ENCODE measurements around the gene C22orf15. TPM values are rescaled to one million over a fixed set of nuclear protein-coding genes. Genes with fewer than 3 reads are reported as not detected.

C22orf15 gene
- total RNA-seq, 2 donors from 2014 or later = not detected

GRCh38 chr22:23749841-23750301 is 12.9 kb upstream of the C22orf15 start:
- intact Hi-C loops (cut with DNase I) = no loop called here
- DNase-seq = no peak
- peak; percentile 25 to 29 for ATAC-seq

DNA sequence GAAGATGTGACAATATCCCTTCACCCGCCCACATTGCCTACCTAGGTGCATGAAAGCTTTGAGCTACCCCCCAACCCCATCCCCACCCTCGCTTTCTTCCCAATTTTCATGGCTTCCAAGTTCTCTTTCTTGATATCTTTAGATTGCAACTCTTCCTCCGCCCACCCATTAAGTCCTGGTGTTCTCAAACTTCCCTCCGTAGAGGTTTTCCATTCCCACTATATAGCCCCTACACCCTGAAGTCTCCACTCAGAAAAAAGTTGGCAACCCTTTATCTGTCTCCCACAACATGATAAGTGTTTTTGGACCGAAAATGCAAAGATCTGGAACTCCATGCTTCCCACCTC is 12.4 kb upstream of the C22orf15 start:
- DNase-seq (no peak), ATAC-seq (peak in 1 of 2 donors; percentile 1)
- intact Hi-C loops (cut with DNase I) = no loop called here

DNA sequence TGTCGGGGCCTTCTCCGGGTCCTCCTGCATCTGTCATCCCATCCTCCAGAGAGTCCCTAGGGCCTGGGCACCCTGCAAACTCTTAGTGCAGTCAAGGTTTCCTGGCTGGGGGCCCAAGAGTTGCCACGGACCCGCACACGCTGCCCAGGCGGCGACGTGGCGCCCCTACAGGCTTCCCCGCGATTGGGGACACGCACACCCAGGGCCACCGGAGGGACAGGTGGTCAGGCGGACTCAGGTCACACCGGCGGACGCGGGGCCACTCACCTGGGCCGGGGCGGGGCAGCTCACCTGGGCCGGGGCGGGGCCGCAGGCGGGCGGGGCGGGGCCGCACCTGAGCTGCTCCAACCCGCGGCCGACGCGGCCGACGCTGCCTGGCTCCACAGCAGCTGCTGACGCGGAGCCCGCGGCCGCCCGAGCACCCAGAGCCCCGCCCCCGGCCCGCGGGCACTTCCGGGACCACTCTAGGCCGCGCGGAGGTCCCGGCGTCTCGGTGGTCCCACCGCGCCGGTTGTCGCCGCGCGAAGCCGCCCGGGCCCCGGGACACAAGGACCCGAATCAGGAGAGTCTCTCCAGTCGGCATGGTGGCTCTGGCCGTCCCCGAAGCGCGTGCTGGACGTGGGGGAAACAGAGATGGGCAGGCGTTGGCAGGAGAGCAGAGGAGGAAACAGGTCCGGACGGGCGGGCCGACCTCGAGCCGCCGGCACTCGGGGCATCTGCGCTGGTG is 11.9 kb upstream of the C22orf15 start, which contains the start of gene ZNF70:
TSS of gene ZNF70 (minus strand) at position 399 of the 727 bp plus-strand sequence. CDS start 5,972 bp downstream, outside the sequence.
- intact Hi-C loops (cut with DNase I) = no loop called here
- peak; percentile 95 to 97 for ATAC-seq
- DNase-seq = peak; percentile 91

- intact Hi-C loops (cut with DNase I) = no loop called here
- DNase-seq (no peak), ATAC-seq (peak; percentile 20 to 44)
Measured at GRCh38 chr22:23751441-23751996, 11.3 kb upstream of the C22orf15 start.

DNA sequence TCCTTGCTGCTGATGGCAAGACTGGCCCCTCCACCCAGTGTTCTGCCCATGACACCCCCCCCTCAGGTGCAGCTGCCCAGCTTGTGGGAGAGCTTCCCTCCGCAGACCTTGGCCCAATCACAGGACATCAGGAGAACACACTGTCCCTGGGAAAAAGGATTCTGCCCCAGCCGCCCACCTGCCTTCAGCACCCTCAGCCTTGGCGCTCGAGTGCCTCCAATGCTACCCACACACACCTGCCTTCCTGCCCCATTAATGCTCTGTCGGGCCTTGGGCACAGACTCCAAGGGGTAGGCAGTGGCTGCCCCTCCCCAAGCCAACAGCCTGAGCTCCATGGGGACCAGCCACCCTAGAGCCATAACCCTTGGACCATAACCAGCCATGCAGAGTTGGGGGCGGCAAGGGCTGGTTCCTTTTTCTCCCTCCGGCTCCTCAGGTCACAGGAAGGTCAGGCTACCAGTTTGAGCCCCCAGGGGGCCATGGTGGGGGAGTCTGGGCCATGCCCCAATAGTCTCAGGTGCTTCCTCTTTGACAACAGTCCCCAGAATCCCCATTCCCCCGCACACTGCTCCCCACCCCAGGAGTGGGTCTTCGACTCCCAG is 10.6 kb upstream of the C22orf15 start:
- intact Hi-C loops (cut with DNase I) = no loop called here
- ATAC-seq (no peak), DNase-seq (no peak)

- ATAC-seq (no peak), DNase-seq (no peak)
- intact Hi-C loops (cut with DNase I) = no loop called here
Measured at GRCh38 chr22:23752750-23753149, 10.0 kb upstream of the C22orf15 start.

DNA sequence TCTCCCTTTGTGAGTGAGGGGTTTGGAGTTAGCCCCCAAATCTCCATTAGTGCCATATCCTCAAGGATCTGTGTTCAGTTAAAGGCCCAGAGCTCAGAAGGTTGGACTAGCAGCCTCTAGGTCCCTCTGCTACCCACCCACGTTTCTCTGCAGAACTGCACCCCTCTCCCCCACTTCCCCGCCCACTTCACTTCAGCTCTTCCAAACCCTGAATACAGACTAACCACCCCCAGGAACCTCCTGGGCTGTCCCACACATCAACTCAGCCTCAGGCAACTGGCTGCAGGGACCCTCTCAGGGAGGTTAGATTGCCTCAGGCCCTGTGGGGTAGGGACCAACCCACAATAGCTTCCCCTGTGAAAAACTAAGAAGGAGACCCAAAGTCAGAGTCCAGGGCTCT is 9.4 kb upstream of the C22orf15 start:
- ATAC-seq = no peak
- no peak for DNase-seq
- intact Hi-C loops (cut with DNase I) = no loop called here

DNA sequence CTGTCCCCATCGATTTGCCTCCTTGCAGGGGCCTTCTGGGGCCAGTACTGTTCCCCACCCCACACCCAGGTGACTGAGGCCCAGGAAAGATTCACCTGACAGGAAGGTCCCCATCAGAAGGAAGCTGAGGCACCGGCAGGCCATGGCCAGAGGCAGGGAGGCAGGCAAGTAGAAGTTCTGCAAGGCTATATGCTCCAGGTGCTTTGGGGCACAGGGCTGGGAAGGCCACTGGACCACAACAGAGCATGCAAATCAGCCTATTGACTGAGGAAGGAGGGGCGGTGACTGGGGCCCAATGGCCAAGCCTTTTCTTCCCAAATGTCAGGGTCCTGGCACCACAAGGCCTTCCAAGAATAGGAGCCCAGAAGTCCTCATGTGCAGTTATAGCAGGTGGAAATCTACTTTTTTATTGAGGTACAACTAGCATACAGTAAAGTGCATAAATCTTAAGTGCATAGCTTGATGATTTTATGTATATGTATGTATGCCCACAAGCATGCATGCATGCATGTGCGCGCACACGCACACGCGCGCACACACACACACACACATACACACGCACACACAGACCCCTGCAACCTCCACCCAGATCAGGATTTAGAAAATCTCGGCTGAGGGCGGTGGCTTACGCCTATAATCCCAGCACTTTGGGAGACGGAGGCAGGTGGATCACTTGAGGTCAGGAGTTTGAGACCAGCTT is 8.4 kb upstream of the C22orf15 start, which contains the start of gene VPREB3:
TSS of gene VPREB3 (minus strand) at position 206 of the 700 bp plus-strand sequence. CDS start at position 144, 62 bp downstream.
- intact Hi-C loops (cut with DNase I) = no loop called here
- DNase-seq (no peak), ATAC-seq (no peak)

- intact Hi-C loops (cut with DNase I) = no loop called here
- ATAC-seq (no peak), DNase-seq (no peak)
Measured at GRCh38 chr22:23754980-23755636, 7.7 kb upstream of the C22orf15 start.

DNA sequence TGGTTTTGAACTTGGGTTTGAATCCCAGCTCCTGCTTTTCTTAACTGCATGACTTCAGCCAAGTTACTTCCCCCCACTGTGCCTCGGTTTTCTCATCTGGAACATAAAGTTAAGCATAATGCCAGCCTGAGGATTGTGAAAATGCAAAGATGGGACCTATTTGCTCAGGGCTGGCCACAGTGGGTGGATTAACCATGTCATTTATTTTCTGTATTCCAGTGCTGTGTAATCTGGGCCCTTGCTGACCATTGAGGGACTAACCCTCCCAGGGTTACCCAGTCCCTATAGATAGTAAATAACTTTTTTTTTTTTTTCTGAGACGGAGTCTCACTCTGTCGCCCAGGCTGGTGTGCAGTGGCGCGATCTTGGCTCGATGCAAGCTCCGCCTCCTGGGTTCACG is 7.1 kb upstream of the C22orf15 start:
- DNase-seq = no peak
- ATAC-seq = no peak
- intact Hi-C loops (cut with DNase I) = no loop called here

- DNase-seq (no peak), ATAC-seq (no peak)
- intact Hi-C loops (cut with DNase I) = no loop called here
Measured at GRCh38 chr22:23756891-23757290, 5.9 kb upstream of the C22orf15 start.

GRCh38 chr22:23759566-23759965 is 3.2 kb upstream of the C22orf15 start:
- ATAC-seq (no peak), DNase-seq (no peak)
- intact Hi-C loops (cut with DNase I) = no loop called here

GRCh38 chr22:23760056-23760455 is 2.7 kb upstream of the C22orf15 start:
- no peak for ATAC-seq
- intact Hi-C loops (cut with DNase I) = no loop called here
- DNase-seq = no peak

- peak in 1 of 2 donors; percentile 13 for ATAC-seq
- intact Hi-C loops (cut with DNase I) = no loop called here
- no peak for DNase-seq
Measured at GRCh38 chr22:23763579-23763945, 772 bp downstream of the C22orf15 start.

DNA sequence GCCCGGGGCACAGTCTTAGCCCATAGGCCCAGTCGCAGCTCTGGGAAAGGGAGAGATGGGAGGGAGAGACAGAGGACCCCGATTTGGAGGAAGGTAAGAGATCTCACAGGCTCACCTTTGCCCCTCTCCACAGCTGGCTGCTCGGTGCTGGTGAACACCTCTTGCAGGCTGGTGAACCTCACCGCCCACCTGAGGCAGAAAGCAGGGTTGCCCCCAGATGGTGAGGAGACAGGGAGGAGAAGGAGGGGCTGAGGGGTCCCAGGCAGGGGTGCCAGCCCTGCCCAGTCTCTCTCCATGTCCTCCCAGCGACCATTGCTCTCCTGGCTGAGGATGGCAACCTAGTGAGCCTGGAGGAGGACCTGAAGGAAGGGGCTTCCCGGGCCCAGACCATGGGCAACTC is 1.2 kb downstream of the C22orf15 start:
- intact Hi-C loops (cut with DNase I) = no loop called here
- ATAC-seq (no peak), DNase-seq (no peak)

DNA sequence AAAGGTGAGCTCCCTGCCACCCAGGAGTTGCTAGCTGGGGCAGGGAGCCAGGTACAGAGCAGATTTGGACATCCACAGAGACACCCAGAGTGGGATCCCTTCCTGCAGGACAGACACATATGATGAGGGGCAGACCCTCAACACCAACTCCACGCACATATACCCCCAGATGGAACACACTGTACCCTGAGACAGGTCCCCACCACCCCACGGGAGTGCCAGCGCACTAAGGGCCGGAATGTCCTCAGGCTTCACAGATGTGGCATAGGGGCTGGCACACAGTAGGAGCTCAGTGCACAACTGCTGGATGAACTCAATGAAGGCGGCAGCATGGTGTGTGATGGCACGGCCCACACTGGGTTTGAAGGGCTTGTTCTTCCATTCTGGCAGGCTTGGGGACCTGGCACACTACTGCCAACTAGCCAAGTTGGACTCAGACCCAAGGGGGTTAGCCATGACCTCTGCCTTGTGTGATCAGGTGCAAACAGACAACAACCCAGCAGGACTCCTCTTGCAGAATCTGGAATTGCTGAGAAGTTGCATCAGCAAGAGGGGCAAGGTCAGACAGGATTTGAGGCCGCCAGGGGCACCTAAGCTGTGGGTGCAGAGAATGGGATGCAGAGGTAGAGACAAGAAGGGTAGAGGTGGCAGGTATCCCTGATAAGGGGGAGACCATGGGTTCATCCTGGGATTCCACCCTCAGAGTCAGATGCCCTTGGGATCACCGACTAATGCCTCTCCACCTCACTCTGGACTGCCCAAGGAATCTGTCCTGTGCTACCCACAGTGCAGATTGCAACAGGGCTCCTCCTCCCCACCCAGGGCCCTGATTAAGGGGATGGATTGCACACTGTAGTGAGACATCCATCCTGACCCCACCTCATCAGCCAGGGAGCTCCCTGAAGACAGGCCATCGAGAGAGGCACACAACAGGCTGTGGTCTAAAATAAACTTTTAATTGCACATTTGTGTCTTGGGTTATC is 2.4 kb downstream of the C22orf15 start:
- intact Hi-C loops (cut with DNase I) = loop anchor here (5.0 kb wide), 1 partner anchor 82 kb away; no protein-coding TSS in a partner anchor
- no peak for DNase-seq
- no peak for ATAC-seq

DNA sequence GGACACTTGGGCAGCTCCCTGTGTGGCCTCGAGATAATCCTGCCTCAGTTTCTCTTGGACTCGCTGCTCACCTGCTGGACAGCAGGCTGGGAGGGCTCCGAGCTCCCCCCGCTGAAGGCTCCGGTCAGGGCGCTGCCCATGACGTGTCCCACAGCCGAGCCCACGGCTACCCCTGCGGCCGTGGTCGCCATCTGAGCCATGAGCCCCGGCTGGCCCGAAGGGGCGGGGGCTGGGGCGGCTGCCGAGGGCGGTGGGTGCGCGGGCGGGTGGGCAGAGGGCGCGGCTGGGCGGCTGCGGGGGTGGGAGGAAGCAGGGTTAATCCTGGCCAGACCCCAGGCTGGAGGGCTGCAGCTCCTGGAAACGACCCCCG is 4.5 kb downstream of the C22orf15 start:
- ATAC-seq (peak; percentile 3 to 4), DNase-seq (no peak)
- intact Hi-C loops (cut with DNase I) = loop anchor here (5.0 kb wide), 1 partner anchor 80 kb away; no protein-coding TSS in a partner anchor

Measured in left cardiac atrium (tissue), 4 donors.